ENCODE results near the gene PCDH9. TPM values are rescaled to one million over a fixed set of nuclear protein-coding genes. Genes with fewer than 3 reads are reported as not detected.

The PCDH9 gene
- total and polyA plus RNA-seq, 2 experiments from 2014 or later: 0.31 to 0.52 TPM

DNA sequence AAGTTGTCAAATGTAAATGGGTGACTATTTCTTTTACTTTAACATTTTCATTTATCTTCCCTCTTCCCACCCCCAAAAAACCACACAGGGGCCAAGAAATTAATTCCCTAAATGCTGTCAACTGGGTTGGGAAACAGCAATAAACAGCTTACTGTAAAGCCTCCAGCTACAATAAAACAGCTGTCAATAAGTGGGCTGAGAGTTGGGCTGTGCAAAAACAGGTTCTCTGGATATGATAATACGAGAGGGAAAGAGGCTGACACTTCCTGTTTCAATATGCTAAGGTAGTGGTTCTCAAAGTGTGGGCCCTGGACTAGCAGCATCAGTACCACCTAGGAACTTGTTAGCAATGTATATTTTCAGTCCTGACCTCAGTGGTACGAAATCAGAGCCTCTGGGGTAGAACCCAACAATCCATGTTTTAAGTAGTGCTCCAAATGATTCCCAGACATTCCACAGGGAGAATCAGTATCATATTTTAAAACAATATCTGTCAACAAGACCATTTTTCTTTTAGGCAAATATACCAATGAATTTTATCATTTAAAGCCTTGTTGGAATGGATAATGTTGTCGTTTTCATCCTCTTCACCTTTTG is 8.4 kb downstream of the PCDH9 start:
- no peaks in the 10 kb centered on the region for H3K27me3 Mint-ChIP-seq (ENCODE audit: insufficient read depth, low read depth, poor library complexity)
- Histone ChIP-seq H3K36me3 (ENCODE audit: insufficient read depth) (no peaks in the 10 kb centered on the region), H3K9me2 (ENCODE audit: insufficient read depth) (no peaks in the 10 kb centered on the region), H3F3A (replicated peaks; ENCODE audit: low read depth) (no peaks in the 10 kb centered on the region), H3K4me2 (no peak overlapping the region), H3K4me1 (ENCODE audit: insufficient read depth) (no peaks in the 10 kb centered on the region), H3K27ac (ENCODE audit: low read depth) (no peak overlapping the region), H3K79me2 (replicated peaks; ENCODE audit: insufficient read depth) (no peaks in the 10 kb centered on the region), H3K4me3 (no peak overlapping the region), H2AFZ (no peak overlapping the region), H3K27me3 (ENCODE audit: insufficient read depth) (no peaks in the 10 kb centered on the region), H4K20me1 (replicated peaks; ENCODE audit: insufficient read depth) (no peaks in the 10 kb centered on the region)
- no peak overlapping the region for H3K4me3 Mint-ChIP-seq
- ATAC-seq (no peak), DNase-seq (ENCODE audit: low spot score) (no peak)
- no peaks in the 10 kb centered on the region for H3K9me3 Mint-ChIP-seq
- no peak overlapping the region for H3K27ac Mint-ChIP-seq
- H3K36me3 Mint-ChIP-seq (ENCODE audit: low read depth): no peaks in the 10 kb centered on the region
- peaks cover 5% of the 10 kb centered on the region; the same call in 2 of the 3 replicates for H3K4me1 Mint-ChIP-seq
- TF ChIP-seq, protein P1, sequence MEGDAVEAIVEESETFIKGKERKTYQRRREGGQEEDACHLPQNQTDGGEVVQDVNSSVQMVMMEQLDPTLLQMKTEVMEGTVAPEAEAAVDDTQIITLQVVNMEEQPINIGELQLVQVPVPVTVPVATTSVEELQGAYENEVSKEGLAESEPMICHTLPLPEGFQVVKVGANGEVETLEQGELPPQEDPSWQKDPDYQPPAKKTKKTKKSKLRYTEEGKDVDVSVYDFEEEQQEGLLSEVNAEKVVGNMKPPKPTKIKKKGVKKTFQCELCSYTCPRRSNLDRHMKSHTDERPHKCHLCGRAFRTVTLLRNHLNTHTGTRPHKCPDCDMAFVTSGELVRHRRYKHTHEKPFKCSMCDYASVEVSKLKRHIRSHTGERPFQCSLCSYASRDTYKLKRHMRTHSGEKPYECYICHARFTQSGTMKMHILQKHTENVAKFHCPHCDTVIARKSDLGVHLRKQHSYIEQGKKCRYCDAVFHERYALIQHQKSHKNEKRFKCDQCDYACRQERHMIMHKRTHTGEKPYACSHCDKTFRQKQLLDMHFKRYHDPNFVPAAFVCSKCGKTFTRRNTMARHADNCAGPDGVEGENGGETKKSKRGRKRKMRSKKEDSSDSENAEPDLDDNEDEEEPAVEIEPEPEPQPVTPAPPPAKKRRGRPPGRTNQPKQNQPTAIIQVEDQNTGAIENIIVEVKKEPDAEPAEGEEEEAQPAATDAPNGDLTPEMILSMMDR (conservative IDR thresholded peaks at IDR 0.05; ENCODE audit: low read depth in 2 of 2): no peak
- TF ChIP-seq EZH2phosphoT487 (IDR thresholded peaks at IDR 0.05; ENCODE audit: unreplicated experiment): no peak
- no peak for TF ChIP-seq ZNF114 (CRISPR knock-in tag; IDR thresholded peaks at IDR 0.05)
- TF ChIP-seq ZNF331 (CRISPR knock-in tag; IDR thresholded peaks at IDR 0.05; ENCODE audit: low read depth): no peak
- TF ChIP-seq CREB1 (CRISPR knock-in tag; IDR thresholded peaks at IDR 0.05; ENCODE audit: low read depth): no peak
- TF ChIP-seq, protein P2, sequence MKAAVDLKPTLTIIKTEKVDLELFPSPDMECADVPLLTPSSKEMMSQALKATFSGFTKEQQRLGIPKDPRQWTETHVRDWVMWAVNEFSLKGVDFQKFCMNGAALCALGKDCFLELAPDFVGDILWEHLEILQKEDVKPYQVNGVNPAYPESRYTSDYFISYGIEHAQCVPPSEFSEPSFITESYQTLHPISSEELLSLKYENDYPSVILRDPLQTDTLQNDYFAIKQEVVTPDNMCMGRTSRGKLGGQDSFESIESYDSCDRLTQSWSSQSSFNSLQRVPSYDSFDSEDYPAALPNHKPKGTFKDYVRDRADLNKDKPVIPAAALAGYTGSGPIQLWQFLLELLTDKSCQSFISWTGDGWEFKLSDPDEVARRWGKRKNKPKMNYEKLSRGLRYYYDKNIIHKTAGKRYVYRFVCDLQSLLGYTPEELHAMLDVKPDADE (IDR thresholded peaks at IDR 0.05): no peak
- TF ChIP-seq STAT1 (IDR thresholded peaks at IDR 0.05; ENCODE audit: unreplicated experiment): no peak
- TF ChIP-seq POLR2AphosphoS5 (IDR thresholded peaks at IDR 0.05; ENCODE audit: low read depth): no peak
- TF ChIP-seq JUNB (IDR thresholded peaks at IDR 0.05; ENCODE audit: unreplicated experiment): no peak
- TF ChIP-seq, protein P3, sequence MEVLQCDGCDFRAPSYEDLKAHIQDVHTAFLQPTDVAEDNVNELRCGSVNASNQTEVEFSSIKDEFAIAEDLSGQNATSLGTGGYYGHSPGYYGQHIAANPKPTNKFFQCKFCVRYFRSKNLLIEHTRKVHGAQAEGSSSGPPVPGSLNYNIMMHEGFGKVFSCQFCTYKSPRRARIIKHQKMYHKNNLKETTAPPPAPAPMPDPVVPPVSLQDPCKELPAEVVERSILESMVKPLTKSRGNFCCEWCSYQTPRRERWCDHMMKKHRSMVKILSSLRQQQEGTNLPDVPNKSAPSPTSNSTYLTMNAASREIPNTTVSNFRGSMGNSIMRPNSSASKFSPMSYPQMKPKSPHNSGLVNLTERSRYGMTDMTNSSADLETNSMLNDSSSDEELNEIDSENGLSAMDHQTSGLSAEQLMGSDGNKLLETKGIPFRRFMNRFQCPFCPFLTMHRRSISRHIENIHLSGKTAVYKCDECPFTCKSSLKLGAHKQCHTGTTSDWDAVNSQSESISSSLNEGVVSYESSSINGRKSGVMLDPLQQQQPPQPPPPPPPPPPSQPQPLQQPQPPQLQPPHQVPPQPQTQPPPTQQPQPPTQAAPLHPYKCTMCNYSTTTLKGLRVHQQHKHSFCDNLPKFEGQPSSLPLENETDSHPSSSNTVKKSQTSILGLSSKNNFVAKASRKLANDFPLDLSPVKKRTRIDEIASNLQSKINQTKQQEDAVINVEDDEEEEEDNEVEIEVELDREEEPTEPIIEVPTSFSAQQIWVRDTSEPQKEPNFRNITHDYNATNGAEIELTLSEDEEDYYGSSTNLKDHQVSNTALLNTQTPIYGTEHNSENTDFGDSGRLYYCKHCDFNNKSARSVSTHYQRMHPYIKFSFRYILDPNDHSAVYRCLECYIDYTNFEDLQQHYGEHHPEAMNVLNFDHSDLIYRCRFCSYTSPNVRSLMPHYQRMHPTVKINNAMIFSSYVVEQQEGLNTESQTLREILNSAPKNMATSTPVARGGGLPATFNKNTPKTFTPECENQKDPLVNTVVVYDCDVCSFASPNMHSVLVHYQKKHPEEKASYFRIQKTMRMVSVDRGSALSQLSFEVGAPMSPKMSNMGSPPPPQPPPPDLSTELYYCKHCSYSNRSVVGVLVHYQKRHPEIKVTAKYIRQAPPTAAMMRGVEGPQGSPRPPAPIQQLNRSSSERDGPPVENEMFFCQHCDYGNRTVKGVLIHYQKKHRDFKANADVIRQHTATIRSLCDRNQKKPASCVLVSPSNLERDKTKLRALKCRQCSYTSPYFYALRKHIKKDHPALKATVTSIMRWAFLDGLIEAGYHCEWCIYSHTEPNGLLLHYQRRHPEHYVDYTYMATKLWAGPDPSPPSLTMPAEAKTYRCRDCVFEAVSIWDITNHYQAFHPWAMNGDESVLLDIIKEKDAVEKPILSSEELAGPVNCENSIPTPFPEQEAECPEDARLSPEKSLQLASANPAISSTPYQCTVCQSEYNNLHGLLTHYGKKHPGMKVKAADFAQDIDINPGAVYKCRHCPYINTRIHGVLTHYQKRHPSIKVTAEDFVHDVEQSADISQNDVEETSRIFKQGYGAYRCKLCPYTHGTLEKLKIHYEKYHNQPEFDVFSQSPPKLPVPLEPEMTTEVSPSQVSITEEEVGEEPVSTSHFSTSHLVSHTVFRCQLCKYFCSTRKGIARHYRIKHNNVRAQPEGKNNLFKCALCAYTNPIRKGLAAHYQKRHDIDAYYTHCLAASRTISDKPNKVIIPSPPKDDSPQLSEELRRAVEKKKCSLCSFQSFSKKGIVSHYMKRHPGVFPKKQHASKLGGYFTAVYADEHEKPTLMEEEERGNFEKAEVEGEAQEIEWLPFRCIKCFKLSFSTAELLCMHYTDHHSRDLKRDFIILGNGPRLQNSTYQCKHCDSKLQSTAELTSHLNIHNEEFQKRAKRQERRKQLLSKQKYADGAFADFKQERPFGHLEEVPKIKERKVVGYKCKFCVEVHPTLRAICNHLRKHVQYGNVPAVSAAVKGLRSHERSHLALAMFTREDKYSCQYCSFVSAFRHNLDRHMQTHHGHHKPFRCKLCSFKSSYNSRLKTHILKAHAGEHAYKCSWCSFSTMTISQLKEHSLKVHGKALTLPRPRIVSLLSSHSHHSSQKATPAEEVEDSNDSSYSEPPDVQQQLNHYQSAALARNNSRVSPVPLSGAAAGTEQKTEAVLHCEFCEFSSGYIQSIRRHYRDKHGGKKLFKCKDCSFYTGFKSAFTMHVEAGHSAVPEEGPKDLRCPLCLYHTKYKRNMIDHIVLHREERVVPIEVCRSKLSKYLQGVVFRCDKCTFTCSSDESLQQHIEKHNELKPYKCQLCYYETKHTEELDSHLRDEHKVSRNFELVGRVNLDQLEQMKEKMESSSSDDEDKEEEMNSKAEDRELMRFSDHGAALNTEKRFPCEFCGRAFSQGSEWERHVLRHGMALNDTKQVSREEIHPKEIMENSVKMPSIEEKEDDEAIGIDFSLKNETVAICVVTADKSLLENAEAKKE (CRISPR knock-in tag; IDR thresholded peaks at IDR 0.05): no peak
- TF ChIP-seq NANOG (IDR thresholded peaks at IDR 0.05; ENCODE audit: borderline replicate concordance): no peak
- TF ChIP-seq EZH2 (IDR thresholded peaks at IDR 0.05; ENCODE audit: low read depth, unreplicated experiment): no peak
- TF ChIP-seq, protein P4, sequence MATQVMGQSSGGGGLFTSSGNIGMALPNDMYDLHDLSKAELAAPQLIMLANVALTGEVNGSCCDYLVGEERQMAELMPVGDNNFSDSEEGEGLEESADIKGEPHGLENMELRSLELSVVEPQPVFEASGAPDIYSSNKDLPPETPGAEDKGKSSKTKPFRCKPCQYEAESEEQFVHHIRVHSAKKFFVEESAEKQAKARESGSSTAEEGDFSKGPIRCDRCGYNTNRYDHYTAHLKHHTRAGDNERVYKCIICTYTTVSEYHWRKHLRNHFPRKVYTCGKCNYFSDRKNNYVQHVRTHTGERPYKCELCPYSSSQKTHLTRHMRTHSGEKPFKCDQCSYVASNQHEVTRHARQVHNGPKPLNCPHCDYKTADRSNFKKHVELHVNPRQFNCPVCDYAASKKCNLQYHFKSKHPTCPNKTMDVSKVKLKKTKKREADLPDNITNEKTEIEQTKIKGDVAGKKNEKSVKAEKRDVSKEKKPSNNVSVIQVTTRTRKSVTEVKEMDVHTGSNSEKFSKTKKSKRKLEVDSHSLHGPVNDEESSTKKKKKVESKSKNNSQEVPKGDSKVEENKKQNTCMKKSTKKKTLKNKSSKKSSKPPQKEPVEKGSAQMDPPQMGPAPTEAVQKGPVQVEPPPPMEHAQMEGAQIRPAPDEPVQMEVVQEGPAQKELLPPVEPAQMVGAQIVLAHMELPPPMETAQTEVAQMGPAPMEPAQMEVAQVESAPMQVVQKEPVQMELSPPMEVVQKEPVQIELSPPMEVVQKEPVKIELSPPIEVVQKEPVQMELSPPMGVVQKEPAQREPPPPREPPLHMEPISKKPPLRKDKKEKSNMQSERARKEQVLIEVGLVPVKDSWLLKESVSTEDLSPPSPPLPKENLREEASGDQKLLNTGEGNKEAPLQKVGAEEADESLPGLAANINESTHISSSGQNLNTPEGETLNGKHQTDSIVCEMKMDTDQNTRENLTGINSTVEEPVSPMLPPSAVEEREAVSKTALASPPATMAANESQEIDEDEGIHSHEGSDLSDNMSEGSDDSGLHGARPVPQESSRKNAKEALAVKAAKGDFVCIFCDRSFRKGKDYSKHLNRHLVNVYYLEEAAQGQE (IDR thresholded peaks at IDR 0.05; ENCODE audit: unreplicated experiment): no peak

Data from GM23338 (cell line).